GM21576 (cell line): ENCODE results near the gene COX5B.
"Not testable (repeated sequence)": the region's sequence is repeated elsewhere in the genome, so short reads cannot be mapped to it uniquely, and the experiment has no call there.

Experiments
- ATAC-seq: cut with Tn5 transposase; IDR thresholded peaks from one replicate; pipeline ENCODE4 v1.9.1; 2021; ENCODE audit warnings: mild to moderate bottlenecking, moderate library complexity; ENCODE audit not compliant: unreplicated experiment

The COX5B gene

DNA sequence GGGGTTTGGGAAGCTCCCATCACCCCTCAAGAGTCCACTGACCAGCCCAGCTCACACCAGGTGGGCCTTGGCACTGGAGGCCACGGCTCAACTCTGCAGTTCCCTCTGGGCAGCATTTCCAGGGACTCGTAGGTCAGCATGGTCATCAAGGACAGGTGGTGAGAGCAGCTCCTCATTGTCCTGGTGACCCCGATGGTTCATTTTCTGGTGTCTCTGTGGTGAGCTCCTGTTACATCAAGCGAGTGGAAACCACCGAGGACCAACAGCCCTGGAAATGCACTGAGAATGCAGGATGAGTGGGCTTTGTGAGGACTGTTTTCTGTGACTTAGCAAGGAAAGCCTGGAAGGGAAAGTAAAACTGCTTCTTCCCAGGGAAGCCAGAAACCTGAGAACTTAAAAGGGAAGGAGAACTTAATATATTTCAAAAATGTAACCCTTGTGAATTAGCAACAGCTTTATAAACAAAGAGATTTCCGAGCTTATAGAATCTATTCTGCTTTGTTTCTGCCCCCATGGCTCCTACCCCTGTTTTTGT, 26.8 kb downstream of the COX5B start:
- ATAC-seq: not testable (repeated sequence)

GRCh38 chr2:97673182-97673914, 27.5 kb downstream of the COX5B start:
- ATAC-seq: no peak

- no peak for ATAC-seq
Observed at GRCh38 chr2:97673915-97674283, 28.0 kb downstream of the COX5B start.

DNA sequence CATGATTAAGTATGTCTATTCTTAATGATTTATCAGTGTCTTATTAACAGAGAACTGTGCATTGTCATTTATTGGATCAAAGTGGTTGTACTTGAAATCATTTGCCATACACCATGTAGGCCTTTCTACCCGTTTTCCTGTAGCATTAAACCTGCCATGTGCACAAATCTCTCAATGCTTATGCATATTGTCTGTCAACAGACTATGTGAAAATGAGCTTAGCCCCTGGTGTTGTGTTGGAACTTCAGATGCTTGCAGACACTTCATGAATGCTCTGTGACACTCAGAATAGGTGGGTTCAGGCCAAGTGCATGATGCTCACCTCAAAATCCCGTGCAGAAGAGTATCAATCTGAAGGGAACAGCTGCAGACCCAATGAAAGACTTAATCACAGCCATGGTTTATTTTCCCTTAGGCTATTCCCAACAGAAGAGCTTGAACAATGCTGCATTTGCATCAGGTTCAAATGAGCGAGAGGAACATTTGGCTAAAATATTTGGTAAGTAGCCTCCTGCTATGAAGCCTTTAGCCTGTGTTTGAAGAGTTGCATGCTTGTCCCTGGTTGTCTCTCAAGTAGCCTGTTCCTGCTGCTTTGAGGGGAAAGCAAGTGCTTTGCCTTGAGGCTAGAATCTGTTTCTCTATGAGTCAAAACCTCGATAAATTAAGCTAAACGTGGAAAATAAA, 29.7 kb downstream of the COX5B start:
- no peak for ATAC-seq

GRCh38 chr2:97676620-97677019, 30.8 kb downstream of the COX5B start:
- no peak for ATAC-seq

DNA sequence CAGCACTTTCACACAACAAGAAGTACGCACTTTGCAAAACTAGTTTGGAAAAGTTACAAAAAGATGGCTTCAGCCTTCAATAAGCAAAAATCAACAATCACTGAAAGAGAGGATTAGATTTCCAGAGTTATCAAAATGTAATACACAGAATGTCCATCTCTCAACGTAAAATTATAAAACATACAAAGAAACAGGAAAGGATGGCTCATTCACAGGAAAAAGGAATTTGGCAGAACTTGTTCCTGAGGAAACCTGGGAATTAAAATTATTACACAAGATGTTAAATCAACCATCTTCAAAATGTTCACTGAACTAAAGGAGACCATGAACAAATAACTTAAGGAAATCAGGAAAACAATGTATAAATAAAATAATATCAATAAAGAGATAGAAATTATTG, 31.6 kb downstream of the COX5B start:
- ATAC-seq: no peak

DNA sequence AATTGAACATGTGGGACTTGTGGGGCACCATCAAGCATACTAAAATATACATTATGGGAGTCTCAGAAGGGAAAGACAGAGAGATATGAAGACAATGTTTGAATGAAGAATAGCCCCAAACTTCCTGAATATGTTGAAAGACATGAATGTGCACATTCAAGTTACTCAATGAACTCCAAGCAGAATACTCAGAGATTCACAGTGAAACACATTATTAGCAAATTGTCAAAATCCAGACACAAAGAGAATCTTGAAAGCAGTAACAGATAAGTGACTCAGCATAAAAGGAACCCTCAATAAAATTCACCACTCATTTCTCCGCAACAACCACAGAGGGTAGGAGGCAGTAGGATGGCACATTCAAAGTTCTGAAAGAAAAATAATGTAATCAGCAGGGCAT, 32.4 kb downstream of the COX5B start:
- no peak for ATAC-seq

DNA sequence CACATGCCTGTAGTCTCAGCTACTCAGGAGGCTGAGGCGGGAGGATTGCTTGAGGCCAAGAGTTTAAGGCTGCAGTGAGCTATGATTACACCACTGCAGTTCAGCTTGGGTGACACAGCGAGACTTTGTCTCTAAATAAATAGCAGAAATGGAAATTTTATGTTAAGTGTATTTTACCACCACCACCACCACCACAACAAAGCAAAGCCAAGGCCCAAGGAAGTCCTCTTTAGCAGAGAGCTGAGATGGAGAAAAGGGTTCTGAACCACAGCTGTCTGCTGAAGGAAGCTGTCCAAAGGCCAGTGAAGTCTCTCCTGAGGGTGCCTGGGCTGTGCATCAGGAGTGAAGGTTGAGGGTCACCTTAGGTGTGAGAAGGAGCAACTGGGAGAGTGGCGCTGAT, 41.4 kb downstream of the COX5B start:
- not testable (repeated sequence) for ATAC-seq

DNA sequence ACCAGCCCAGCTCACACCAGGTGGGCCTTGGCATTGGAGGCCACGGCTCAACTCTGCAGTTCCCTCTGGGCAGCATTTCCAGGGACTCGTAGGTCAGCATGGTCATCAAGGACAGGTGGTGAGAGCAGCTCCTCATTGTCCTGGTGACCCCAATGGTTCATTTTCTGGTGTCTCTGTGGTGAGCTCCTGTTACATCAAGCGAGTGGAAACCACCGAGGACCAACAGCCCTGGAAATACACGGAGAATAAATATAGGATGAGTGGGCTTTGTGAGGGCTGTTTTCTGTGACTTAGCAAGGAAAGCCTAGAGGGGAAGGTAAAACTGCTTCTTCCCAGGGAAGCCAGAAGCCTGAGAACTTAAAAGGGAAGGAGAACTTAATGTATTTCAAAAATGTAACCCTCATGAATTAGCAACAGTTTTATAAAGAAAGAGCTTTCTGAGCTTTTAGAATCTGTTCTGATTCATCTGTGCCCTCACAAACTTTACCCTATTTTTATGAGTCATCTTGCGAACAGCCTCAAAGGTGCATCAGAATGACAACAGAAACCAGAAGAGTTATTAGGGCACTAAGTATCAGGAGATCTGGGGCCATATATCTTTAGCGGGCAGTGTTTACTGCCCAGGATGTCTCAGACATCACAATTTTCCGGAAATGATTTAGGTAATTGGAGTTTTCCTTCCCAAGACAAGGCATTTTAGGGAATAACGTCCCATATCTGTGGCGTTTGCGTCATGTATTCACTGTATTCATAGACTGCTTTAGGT, 42.4 kb downstream of the COX5B start:
- ATAC-seq: no peak

DNA sequence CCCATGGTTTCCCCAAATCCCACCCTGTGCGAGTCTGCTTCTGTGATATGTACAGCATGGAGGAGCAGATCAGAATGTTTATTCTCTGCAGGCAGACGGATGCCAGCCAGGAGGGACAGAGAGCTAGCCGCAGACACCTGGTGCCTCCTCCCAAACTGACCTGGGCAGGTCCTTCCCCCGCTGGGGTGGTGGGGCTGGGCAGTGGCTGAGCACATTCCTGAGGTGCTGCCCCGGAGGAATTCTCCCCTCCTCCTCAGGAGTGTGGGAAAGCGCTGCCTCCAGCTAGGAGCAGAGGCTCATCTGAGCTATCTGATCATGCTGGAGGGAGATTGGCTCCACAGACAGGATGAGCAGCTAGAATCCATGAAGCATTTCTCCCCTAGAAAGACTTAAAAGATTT, 45.3 kb downstream of the COX5B start:
- ATAC-seq: no peak

DNA sequence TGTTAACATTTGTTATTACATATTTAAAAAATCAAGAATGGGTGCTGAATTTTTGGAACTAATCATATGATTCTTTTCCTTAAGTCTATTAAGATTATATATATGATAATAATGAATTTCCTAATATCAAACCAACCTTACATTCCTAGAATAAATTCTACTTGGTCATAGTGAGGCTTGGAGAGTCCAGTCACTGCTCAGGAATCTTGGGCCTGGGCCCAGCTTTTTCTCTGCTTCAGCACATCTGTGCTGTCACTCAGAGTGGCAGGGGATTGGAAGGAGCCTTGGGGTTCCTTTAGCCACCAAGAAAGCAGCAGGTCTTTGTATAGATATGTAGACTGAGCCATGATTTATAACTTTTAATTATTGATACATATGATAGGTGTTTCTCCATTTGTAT, 47.6 kb downstream of the COX5B start:
- no peak for ATAC-seq

DNA sequence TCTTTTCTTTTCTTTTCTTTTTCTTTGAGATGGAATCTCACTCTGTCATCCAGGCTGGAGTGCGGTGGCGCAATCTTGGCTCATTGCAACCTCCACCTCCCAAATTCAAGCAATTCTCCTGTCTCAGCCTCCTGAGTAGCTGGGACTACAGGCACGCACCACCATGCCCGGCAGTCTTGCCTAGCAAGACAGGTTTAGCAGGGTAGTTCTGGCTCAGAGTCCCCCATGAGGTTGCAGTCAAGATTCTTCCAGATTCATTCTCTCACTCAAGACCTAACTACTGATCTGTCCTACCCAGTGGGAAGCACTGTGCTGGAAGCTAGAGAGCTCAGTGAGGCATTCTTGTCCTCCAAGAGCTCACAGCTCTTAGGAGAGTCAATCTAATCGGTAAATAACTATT, 49.9 kb downstream of the COX5B start:
- no peak for ATAC-seq

DNA sequence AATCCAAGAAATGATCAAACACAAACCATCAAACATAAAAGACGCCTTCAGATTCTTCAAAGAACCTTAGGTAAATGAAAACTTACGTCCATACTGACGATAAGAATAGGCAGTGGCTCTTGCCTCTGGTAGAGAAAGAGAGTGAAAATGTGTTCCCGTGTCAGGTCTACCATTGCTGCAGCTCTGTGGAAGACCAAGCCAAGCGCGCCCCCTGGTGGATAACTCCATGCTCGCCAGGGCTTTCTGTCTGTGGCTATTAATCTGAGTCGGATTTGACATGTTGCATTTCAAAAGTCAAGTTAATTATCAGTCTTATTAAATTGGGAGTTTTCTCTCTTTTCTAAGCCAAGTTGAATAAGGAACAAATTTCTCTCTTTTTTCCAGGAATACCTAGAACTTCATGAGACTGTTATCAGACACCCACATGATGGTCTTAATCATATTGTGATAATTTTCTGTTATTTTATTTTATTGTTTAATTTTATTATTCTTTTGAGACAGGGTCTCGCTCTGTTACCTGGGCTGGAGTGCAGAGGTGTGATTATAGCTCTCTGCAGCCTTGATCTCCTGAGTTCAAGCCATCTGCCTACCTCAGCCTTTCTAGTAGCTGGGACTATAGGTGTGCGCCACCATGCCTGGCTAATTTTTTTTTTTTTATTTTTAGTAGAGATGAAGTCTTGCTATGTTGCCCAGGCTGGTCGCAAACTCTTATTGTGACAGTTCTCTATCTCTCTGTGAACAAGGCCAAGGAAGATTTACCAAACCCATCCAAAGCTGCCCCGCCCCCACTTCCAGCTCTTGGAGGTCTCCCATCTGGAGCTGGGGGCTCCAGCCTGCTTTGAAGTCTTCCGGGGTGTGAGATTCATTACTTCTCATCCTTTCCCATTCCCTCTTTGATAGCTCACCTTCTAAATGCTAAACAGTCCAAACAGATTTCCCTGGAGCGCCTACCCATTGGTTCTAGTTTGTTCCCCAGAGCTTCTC, 51.7 kb downstream of the COX5B start:
- peak; percentile 64 for ATAC-seq
